Bone marrow (tissue), 2 donors: ENCODE data around the gene MFNG.
A peak's percentile ranks its signal among the peaks of the same experiment; 100 is the strongest.

ENCODE experiments used
- DNase-seq, 2 donors: peaks; one replicate each; lab custom pipeline; 2025; lab: John Stamatoyannopoulos, UW

The MFNG gene

GRCh38 chr22:37448516-37449127 lies 37.6 kb downstream of the MFNG start:
- no peak for DNase-seq

DNA sequence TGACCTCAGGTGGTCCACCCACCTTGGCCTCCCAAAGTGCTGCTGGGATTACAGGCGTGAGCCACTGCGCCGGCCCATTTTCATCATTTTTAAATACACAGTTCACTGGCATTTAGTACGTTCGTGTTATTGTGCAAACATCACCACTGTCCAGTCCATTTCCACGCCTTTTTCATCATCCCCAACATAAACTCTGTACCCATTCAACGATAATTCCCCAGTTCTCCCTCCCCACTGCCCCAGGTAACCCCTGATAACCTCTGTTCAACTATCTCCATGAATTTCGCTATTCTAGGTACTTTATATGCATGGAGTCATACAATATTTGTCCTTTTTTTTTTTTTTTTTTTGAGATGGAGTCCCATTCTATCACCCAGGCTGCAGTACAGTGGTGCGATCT lies 40.7 kb downstream of the MFNG start:
- no peak for DNase-seq

DNA sequence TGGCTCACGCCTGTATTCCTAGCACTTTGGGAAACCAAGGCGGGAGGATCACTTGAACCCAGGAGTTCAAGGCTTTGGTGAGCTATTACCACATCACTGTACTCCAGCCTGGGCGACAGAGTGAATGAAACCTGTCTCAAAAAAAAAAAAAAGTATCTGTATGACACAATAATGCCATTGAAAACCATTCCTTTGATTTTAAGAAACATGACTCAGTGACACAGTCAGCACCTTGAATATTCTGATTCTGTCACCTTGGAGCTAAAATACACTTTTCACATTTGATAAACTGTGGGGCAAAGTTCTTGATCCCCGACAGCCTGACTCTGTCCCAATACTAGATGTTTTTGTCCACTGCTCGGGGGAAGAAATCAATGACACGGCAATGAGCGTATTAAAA lies 42.2 kb downstream of the MFNG start:
- DNase-seq = no peak

DNA sequence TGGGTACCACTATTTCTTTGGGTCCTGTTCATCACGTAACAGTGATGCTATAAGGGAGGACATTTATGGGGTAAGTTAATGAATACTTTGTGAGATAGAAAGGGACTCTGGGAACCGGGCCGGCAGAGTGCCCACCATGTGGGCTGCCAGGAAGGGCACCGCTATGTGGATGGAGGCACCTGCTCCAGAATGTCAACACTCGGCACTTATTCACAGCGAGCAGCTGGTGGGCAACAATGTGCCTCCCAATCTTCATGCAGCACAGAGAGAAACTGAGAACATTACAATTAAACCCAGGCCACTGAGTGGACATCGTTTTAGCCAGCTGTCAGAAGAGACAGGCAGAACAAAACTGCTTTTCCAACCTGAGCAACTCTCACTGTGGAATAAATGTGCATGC lies 43.1 kb downstream of the MFNG start:
- no peak for DNase-seq

DNA sequence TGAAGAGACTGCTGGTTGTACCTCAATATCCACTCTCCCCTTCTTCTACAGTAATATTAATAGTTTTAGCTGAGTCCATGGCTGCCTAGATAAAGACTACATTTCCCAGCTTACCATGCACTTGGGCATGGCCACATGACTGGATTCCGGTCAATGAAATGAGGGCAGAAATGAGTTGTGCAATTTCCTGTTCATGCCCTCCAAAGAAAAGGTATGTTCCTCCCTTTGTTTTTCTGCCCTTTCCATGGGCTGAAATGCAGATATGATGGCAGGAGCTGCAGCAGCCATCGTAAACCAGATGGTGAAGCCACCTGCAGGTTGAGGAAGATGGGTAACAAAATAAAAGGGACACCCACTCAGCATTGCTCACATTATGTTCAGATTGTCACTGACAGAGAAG lies 43.6 kb downstream of the MFNG start:
- no peak for DNase-seq

- DNase-seq = no peak
Observed at GRCh38 chr22:37442135-37442534, 44.0 kb downstream of the MFNG start.

- no peak for DNase-seq
Observed at GRCh38 chr22:37440875-37441274, 45.3 kb downstream of the MFNG start.

- no peak for DNase-seq
Observed at GRCh38 chr22:37439347-37439746, 46.8 kb downstream of the MFNG start.

GRCh38 chr22:37435970-37436603 lies 50.1 kb downstream of the MFNG start:
- no peak for DNase-seq

DNA sequence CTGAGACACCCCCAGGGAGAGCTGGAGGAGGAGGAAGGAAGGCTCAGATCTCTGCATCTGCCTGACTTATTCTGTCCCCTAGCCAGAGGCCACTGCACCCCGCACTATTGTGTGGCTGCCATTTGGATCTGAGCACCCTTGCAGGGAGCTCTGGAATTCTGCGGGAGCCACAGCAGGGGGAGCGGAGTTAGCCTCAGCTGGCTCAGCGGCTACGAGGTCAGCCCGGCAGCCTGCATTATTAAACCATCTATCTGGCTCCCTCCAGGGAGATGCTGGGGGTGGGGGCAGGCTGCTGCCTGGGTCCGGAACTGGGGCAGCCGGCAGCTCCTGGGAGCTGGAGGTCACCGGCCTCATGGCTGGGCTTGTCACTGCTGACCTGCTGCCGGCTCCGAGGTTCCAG lies 52.4 kb downstream of the MFNG start:
- no peak for DNase-seq

DNA sequence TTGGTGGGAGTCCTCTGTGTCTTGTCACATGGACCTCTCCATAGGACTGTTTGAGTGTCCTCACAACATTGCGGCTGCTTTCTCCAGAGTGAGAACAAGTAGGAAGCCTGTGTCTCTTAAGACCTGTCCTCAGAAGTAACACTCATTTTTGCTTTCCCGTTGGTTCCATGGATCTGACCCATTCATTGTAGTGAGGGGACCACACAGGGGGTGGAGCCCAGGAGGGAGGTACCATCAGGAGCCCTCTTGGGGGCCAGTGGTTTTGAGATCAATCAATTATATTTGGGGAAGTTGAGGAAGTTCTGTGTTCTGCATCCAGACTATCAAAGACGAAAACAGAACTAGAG lies 53.5 kb downstream of the MFNG start:
- DNase-seq = no peak

DNA sequence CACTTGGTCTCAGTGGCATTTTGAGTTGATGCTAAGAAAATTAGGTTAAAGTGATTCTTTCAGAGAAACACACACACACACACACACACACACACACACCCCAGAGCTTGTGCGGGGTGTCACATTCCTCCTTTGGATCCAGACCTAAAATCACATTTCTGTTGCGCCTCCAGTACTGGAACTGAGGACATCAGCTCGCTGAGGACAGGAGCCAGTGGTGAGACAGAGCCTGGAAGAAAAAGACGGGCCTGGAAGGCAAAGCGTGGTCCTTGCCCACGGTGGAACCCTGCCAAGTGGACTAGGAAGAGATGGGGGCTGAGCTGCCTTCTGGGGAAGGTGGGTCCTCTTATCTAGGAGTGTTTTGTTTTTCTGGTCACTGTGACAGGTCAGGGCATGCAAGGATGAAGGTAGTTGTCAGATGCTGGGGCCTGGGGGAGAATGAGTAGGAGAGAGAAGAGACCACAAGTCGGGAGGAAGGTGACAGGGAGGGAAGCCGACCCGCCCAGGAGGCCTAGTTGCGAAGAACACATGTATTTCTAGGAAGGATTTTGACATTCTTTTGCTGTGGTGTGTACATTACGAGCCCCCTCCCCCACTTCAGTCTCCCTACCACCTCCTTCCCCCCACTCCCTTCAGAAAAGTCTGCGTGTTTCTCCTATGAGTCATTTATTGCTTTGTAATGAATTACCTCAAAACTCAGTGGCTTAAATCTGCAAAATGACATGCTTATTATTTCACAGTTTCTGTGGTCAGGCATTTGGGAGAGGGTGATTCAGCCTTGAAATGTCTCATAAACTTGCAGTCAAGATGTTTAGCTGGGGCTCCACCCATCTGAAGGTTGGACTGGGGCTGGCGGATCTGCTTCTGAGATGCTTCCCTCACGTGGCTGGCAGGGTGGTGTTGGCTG lies 54.1 kb downstream of the MFNG start:
- DNase-seq = peak; percentile 18 to 23

GRCh38 chr22:37431366-37431765 lies 54.8 kb downstream of the MFNG start:
- no peak for DNase-seq

GRCh38 chr22:37430941-37431340 lies 55.2 kb downstream of the MFNG start:
- DNase-seq = no peak

GRCh38 chr22:37428649-37429586 lies 57.3 kb downstream of the MFNG start:
- peak in 1 of 2 donors; percentile 59 for DNase-seq

- no peak for DNase-seq
Observed at GRCh38 chr22:37427711-37428635, 58.2 kb downstream of the MFNG start.

DNA sequence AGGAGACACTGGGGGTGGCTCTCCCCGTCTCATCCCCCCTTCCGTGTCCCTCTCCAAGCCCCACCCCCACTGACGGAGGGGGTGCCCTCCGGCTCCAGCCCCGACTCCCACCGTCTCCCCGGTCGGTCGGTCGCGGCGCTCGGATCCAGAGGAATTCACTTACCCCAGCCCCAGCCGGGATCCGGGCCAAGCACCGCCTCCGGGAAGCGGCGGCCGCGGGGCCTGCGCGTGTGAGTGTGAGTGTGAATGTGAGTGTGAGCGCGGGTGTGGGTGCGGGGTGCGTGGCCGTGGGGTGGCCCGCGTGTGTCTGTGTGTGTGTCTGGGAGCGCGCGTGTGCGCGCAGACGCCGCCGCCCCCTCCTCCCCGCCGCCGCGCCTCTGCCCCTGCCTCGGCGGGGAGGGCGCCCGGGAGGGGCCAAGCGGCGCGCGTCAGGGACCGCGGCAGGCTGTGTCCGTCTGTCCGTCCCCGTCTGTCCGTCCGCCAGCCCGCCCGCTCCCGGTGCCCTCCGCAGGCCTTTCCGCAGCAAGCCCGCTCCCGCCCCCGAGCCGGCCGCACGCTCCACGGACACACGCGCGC lies 59.0 kb downstream of the MFNG start, which contains the start of gene ELFN2:
TSS of gene ELFN2 (minus strand) at position 345 of the 576 bp plus-strand sequence. CDS start 51,945 bp downstream, outside the sequence.
- no peak for DNase-seq

- DNase-seq = no peak
Observed at GRCh38 chr22:37426706-37427134, 59.5 kb downstream of the MFNG start.

GRCh38 chr22:37425800-37426705 lies 60.1 kb downstream of the MFNG start:
- DNase-seq = no peak
